HepG2 (cell line): ENCODE results near the gene CD151. TPM values are rescaled to one million over a fixed set of nuclear protein-coding genes. Genes with fewer than 3 reads are reported as not detected.
A peak's percentile ranks its signal among the peaks of the same experiment; 100 is the strongest.

ENCODE experiments used
- BCLAF1 ChIP-seq: fragments of 450-650 bp; IDR thresholded peaks from 2 replicates; pipeline ENCODE4 v1.6.1; 2017; ENCODE audit warnings: mild to moderate bottlenecking
- BRF2 ChIP-seq: sonication (generic); formaldehyde crosslinking; IDR thresholded peaks from 2 replicates; pipeline ENCODE4 v1.8.1; 2022; ENCODE audit warnings: mild to moderate bottlenecking, missing genetic modification reagents
- CBFB ChIP-seq: sonication (generic); formaldehyde crosslinking; IDR thresholded peaks from 2 replicates; pipeline ENCODE4 v1.4.0; 2020; ENCODE audit warnings: missing genetic modification reagents
- KLF12 ChIP-seq: sonication (generic); formaldehyde crosslinking; IDR thresholded peaks from 2 replicates; pipeline ENCODE4 v1.4.0; 2020; ENCODE audit warnings: missing genetic modification reagents, borderline replicate concordance
- MBNL3 ChIP-seq: fragments of 250-450 bp; sonication (Bioruptor Pico); conservative IDR thresholded peaks from 2 replicates; pipeline ENCODE4 v1.8.0; 2022; ENCODE audit warnings: mild to moderate bottlenecking, inconsistent platforms
- PITX1 ChIP-seq: sonication (generic); formaldehyde crosslinking; IDR thresholded peaks from 2 replicates; pipeline ENCODE4 v1.5.1; 2020; ENCODE audit warnings: mild to moderate bottlenecking, missing genetic modification reagents
- PPARG ChIP-seq: conservative IDR thresholded peaks from 2 replicates; pipeline ENCODE4 v1.6.1; 2016; ENCODE audit warnings: missing biosample characterization, missing genetic modification reagents
- SRSF4 ChIP-seq: fragments of 200-400 bp; formaldehyde crosslinking; IDR thresholded peaks from one replicate; pipeline ENCODE4 v1.6.1; 2018; ENCODE audit warnings: mild to moderate bottlenecking, low read depth, low read length, moderate library complexity; ENCODE audit not compliant: poor library complexity, severe bottlenecking
- SSRP1 ChIP-seq: IDR thresholded peaks from 2 replicates; pipeline ENCODE4 v1.6.1; 2016; ENCODE audit warnings: control low read depth
- TBL1XR1 ChIP-seq: fragments of 150-350 bp; IDR thresholded peaks from 2 replicates; pipeline ENCODE4 v1.6.1; 2014; ENCODE audit warnings: borderline replicate concordance, low read length; ENCODE audit not compliant: partially characterized antibody
- TSC22D2 ChIP-seq: sonication (generic); formaldehyde crosslinking; IDR thresholded peaks from 2 replicates; pipeline ENCODE4 v1.5.1; 2020; ENCODE audit warnings: missing genetic modification reagents, mild to moderate bottlenecking, borderline replicate concordance
- ZMAT3 ChIP-seq: sonication (generic); formaldehyde crosslinking; conservative IDR thresholded peaks from 2 replicates; pipeline ENCODE4 v1.7.0; 2021; ENCODE audit warnings: missing genetic modification reagents
- ZMYM3 ChIP-seq: sonication (generic); formaldehyde crosslinking; IDR thresholded peaks from 2 replicates; pipeline ENCODE4 v1.5.1; 2020; ENCODE audit warnings: mild to moderate bottlenecking, missing genetic modification reagents
- ZNF501 ChIP-seq: sonication (generic); formaldehyde crosslinking; IDR thresholded peaks from 2 replicates; pipeline ENCODE4 v1.5.1; 2020; ENCODE audit warnings: mild to moderate bottlenecking, moderate library complexity, missing genetic modification reagents
- ZNF503 ChIP-seq: sonication (generic); formaldehyde crosslinking; IDR thresholded peaks from 2 replicates; pipeline ENCODE4 v1.4.0; 2020; ENCODE audit warnings: missing genetic modification reagents
- ZNF512 ChIP-seq: sonication (generic); formaldehyde crosslinking; IDR thresholded peaks from 2 replicates; pipeline ENCODE4 v1.4.0; 2020; ENCODE audit warnings: mild to moderate bottlenecking, missing genetic modification reagents
- ZNF564 ChIP-seq: sonication (generic); formaldehyde crosslinking; IDR thresholded peaks from 2 replicates; pipeline ENCODE4 v1.8.1; 2023; ENCODE audit warnings: mild to moderate bottlenecking, missing genetic modification reagents
- ZNF569 ChIP-seq: sonication (generic); formaldehyde crosslinking; IDR thresholded peaks from 2 replicates; pipeline ENCODE4 v1.5.0; 2020; ENCODE audit warnings: mild to moderate bottlenecking, missing genetic modification reagents, moderate library complexity, borderline replicate concordance
- ZNF770 ChIP-seq: sonication (generic); formaldehyde crosslinking; IDR thresholded peaks from 2 replicates; pipeline ENCODE4 v1.5.0; 2020; ENCODE audit warnings: mild to moderate bottlenecking, missing genetic modification reagents
- polyA plus RNA-seq, 8 experiments: library from polyadenylated mRNA; depleted of rRNA in 3 of 8; stranded (reverse) in 7 of 8; unstranded in 1 of 8; fragments of >200 nt; fragmentation: Illumina TruSeq in 4 of 8; extraction: Trizol in 4 of 8; gene quantifications; 2 replicates each; pipeline versions ENCODE4 v1.2.1 to v1.2.3, GENCODE V29; 2011 to 2016; ENCODE audit warnings: low read depth in 4 of 8, missing spikeins in 1 of 8, mixed read lengths in 1 of 8; ENCODE audit not compliant: insufficient read depth in 1 of 8
- total RNA-seq, 5 experiments: library from RNA; depleted of rRNA; stranded (reverse); fragments of >200 nt; fragmentation: Illumina TruSeq; extraction: Trizol; gene quantifications; 2 replicates each; pipeline ENCODE4 v1.2.3, GENCODE V29; 2016; ENCODE audit warnings: low read depth in 1 of 5

Gene CD151
- total and polyA plus RNA-seq, 2 of the 13 experiments (the other 11 are each of a cell fraction or from before 2014, with no cell fraction given) = 125 to 197 TPM

- no peak for TF ChIP-seq ZNF512 (CRISPR knock-in tag)
- no peak for TF ChIP-seq CBFB (CRISPR knock-in tag)
- TF ChIP-seq TBL1XR1 = no peak
- no peak for TF ChIP-seq BCLAF1
- no peak for TF ChIP-seq ZNF501 (CRISPR knock-in tag)
- peak; percentile 98 for TF ChIP-seq ZNF770 (CRISPR knock-in tag)
- TF ChIP-seq PPARG (CRISPR knock-in tag) = no peak
- no peak for TF ChIP-seq PITX1 (CRISPR knock-in tag)
- TF ChIP-seq ZMYM3 (CRISPR knock-in tag) = peak; percentile 41; the same call in 1 of the 2 replicates
- no peak for TF ChIP-seq KLF12
- no peak for TF ChIP-seq ZNF569 (CRISPR knock-in tag)
- TF ChIP-seq BRF2 = no peak
- no peak for TF ChIP-seq ZMAT3 (CRISPR knock-in tag)
- TF ChIP-seq MBNL3 = no peak
- 0 out of 2 replicates have a peak, but pooled peaks have one; percentile 23 for TF ChIP-seq ZNF503 (CRISPR knock-in tag)
- TF ChIP-seq TSC22D2 (CRISPR knock-in tag) = no peak; the same call in 1 of the 2 replicates
- TF ChIP-seq SRSF4 = no peak
- 0 out of 2 replicates have a peak, but pooled peaks have one; percentile 68 for TF ChIP-seq SSRP1 (CRISPR knock-in tag)
- 0 out of 2 replicates have a peak, but pooled peaks have one; percentile 15 for TF ChIP-seq ZNF564
These were observed 24.1 kb upstream of the CD151 start (continued) for GRCh38 chr11:808427-809286.
